ENCODE results near the gene CXCL14.

The CXCL14 gene, protein sequence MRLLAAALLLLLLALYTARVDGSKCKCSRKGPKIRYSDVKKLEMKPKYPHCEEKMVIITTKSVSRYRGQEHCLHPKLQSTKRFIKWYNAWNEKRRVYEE

DNA sequence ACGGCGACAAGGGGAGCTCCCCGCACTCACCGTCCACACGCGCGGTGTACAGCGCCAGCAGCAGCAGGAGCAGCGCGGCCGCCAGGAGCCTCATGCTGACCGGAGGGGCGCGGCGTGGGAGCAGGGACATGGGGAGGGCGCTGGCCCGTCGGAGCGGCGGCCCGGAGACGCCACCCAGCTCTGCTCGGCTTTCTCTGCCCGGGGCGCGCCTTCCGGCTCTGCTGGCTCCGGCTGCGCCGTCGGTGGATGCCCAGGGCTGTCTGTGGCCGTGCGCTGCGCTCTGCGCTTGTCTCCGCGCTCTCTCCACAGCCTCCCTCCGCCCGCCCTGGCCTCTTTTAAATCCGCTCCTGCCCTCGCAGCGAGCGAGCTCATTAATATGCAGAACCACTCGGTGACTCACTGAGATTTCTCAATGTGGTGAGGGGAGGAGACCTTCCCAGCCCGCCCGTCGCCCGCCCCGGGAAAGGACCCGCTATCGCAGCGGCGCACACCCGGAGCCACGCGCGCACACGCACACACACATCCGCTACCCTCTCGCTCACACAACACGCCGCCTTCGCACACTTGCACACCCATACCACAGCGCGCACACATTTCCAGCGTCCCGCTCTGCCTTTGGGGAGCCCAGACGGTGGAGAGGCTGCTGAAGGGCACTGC lies at the start of gene CXCL14:
TSS of gene CXCL14 (minus strand) at position 307 of the 657 bp plus-strand sequence. CDS start at position 94, 213 bp downstream.
- no peak for DNase-seq

DNA sequence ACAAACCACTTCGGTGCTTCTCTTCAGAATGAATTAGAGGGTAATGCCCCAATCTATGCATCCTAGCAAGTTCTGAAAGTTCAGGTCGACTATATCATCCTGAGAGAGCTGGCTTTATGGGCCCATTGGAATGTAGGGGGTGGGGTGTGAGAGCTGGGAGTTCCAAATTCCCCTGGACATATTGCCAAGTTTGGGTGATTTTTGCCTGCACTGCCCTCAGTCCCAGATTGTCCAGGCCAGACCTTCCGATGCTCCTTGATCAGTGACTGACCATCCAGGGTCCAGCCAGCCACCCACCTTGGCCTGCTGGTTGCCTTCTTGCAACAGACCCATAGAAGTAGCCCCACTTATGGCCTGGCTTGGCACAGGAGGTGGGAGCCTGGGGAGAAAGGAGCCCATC lies 47.8 kb upstream of the CXCL14 start:
- no peak for DNase-seq

DNA sequence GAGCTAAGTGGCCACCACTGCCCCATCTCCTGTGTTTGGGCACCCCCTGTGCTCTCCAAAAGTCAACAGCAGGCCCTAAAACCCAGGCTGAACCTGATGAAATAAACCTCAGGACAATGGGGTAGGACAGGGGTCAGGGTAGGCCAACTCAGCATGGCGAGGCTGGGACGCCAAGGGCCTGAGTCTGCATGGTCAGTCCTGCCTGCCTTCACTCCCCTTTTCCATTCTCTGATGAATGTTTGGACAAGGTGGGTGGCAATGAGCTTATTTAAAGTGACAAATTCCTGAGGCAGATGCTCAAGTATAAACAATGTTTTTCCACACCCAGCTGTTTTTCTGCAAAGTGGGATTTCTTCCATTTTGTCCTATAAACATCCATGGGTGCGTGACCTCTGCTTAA lies 47.2 kb upstream of the CXCL14 start:
- DNase-seq = no peak

DNA sequence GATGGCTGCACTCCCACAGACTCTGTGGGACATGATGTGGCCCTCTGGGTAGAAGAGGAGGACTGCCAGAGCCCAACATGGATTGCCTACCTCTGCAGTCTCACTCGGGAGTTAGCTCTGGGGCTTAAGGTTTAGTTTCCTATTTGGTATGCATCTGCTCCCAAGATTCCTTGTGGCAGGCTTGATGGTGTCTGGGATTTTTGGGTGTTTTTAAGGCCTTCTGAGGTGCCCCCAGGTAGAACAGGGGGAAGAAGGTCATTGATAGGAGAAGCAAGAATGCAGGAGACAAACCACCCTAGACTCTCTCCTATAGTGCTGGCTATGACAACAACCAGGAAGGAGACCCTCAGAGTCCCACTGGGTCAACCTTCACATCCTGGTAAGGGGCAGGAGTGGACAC lies 46.7 kb upstream of the CXCL14 start:
- no peak for DNase-seq

DNA sequence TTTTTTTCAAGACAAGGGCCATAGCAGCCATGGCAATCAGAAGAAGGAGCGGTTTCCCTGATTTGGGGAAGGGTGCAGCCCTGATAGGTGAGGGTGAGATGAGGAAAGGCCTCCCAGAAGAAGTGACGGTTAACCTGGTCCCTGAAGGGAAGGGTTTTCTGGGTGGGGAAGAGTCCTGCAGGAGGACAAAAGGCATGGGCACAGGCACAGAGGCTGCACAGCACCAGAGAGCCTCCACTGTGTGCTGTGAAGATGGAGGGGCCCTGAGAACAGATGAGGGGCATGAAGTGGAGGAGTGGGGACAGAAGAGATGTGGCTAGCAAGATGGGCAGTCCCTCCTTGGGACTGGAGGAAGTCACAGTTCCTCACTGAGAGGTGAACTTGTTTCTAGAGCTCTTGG lies 46.3 kb upstream of the CXCL14 start:
- no peak for DNase-seq

DNA sequence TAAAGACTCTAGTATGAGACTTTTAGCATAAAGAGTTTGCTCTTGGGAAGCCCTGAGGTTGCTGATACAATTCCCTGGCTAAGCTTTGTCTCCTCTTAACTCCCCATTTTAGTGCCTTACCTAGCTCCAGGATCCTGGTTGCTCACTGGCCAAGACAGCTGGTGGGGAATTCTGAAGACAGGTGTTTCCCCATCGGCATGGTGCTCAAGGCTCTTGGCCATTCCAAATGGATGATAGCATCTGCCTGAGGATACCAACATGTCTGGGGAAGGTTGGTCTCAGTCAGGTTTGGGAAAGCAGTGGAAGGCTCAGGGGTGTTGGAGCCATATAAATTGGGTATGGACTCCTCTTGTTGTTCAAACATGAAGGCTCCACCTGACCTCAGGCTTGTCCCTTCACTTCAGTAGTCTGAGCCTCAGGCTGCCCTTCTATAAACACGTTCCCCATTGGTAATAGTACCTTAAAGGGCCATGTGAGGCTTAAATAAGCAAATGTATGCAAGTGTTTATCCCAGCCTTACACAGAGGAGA lies 44.5 kb upstream of the CXCL14 start:
- no peak for DNase-seq

DNA sequence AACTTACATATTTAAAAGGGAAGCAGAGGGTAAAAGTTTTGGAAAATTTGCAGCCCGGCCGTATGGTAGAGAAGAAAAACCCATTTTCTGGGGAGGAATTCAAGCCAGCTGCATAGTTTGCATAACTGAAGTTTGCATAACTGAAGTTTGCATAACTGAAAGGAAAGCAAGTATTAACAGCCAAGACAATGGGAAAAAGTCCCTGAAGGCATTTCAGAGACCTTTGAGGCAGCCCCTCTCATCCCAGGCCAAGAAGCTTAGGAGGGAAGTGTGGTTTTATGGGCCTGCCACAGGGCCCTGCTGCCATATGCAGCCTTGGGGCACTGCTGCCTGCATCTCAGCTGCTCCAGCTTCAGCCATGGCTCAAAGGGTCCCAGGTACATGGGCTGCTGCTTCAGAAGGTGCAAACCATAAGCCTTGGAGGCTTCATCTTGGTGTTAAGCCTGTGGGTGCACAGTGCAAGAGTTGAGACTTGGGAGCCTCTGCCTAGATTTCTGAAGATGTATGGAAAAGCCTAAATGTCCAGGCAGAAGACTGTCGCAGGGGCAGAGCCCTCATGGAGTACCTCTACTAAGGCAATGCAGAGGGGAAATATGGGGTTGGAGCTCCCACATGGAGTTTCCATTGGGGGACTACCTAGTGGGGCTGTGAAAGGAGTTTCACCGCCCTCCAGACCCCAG lies 36.9 kb upstream of the CXCL14 start:
- no peak for DNase-seq

DNA sequence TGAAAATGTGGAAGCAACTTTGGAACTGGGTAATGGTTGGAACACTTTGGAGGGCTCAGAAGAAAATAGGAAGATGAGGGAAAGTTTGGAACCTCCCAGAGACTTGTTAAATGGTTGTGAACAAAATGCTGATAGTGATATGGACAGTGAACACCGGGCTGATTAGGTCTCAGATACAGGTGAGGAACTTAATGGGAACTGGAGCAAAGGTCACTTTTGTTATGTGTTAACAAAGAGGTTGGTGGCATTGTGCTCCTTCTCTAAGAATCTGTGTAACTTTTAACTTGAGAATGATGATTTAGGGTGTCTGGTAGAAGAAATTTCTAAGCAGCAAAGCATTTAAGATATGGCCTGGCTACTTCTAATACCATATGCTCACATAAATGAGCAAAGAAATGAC lies 36.4 kb upstream of the CXCL14 start:
- DNase-seq = no peak

DNA sequence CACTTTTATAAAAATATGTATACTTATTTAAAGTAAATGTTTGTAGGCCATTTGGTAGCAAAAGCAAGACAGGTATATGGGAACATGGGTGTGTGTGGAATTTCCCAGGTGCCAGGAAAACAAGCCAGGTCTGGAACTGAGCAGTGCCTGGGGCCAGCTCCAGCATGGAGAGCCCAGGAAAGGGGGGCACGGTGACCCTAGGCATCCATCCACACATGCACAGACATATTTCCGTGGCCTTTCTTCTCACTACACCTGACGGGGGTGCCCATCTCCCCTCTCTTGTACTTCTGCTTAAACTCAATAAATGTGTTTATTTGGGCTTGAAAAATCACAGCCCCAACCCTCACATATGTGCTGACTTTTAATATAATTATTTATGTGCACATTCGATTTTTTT lies 31.2 kb upstream of the CXCL14 start:
- no peak for DNase-seq

DNA sequence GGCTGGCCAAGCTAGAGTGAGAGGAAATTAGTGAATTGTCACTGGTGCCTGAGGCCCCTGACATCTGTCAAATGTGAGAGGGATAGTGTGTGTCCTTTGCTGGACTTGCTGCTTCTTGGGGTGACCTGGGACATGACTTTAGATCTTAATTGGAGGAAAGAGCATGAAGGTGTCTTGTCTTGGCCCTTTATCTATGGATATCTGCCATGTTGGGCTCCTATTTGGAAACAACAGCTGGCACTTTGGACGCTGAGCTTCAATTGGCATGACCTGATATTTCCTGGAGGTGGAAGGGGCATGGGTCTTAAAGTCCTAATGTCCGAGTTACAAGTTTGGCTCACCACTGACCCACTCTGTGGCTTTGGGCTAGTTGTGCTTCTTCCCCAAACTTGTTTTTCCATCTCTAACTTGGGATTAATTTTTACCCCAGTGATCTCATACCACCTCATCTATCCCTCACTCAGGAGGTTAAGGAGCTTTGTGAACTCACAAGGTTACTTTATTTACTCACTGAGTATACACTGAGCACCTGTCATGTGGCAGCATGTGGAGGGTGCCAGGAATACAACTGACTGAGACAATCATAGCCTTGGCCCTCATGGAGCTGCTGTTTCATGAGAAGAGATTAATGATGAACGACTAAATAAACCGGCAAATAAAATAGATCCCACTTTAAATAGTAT lies 30.1 kb upstream of the CXCL14 start:
- no peak for DNase-seq

DNA sequence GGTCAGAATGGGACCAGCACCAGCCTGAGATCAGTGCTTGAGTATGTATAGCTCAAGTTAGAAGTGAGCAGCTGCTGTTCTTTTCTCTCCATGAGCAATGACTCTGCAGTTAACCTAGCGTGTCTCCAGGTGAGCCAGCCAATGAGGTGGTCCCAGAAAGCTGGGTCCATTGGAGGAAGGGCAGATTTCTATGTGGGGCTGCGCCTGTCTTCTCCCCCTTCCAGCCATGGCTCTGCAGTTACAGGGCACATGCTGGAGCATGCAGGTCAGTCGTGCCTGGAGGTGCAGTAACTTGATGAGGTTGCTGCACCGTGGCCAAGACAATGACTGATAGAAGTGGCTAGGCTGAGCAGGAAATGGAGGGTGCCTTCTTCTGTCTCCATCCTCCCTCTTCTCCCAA lies 29.6 kb upstream of the CXCL14 start:
- DNase-seq = no peak

DNA sequence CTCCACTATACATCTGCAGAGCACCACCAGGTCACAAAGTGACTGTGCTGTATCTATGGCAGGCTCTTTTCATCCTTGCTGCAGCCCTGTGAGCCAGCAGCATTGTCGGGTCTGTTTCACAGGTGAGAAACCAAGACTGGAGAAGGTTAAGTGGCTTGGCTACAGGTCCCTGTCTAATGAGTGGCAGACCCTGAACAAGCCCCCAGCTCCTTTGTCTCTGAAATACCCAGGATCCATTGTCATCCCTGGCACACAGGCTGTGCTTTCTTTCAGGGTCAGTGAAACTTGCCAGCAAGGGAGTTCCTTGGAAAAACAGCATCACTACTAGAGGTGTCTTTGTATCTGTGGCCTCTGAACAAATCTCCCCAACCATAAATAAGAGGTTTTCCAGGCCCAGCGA lies 27.6 kb upstream of the CXCL14 start:
- DNase-seq = no peak

DNA sequence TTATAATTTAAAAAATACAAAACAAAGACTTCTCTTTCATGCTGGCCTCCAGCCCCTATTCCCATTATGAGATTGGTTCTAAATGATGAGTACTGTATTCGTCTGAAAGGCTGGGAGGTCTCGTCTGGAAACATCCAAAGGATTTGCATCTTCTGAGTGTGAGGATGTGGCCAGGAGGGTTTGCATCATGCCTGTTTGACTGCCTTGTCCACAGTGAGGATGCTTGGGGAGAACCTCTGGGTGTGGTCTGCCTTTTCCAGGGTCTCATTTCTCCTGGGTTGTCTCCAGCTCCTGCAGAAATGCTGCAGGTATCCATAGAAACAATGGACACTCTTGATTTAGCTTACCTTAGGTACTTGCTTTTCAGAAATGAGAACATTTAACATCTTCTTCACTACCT lies 26.4 kb upstream of the CXCL14 start:
- no peak for DNase-seq

DNA sequence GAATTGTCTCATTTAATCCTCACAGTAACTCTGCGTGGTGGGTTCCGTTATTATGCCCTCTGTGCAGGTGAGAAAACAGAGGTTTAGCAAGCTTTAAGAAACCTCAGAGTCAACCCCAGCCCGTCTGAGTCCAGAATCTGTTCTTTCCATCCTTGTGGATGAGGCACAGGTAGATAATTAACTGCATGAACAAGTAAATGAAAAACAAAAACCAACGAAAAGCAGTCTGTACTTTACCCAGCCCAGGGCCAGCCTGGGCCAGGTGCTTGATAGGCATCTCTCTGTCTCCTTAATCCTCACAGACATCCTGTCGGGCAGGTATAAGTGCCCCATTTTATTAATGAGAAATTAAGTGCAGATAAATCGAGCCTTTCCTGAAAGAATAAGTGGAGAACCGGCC lies 25.3 kb upstream of the CXCL14 start:
- no peak for DNase-seq

DNA sequence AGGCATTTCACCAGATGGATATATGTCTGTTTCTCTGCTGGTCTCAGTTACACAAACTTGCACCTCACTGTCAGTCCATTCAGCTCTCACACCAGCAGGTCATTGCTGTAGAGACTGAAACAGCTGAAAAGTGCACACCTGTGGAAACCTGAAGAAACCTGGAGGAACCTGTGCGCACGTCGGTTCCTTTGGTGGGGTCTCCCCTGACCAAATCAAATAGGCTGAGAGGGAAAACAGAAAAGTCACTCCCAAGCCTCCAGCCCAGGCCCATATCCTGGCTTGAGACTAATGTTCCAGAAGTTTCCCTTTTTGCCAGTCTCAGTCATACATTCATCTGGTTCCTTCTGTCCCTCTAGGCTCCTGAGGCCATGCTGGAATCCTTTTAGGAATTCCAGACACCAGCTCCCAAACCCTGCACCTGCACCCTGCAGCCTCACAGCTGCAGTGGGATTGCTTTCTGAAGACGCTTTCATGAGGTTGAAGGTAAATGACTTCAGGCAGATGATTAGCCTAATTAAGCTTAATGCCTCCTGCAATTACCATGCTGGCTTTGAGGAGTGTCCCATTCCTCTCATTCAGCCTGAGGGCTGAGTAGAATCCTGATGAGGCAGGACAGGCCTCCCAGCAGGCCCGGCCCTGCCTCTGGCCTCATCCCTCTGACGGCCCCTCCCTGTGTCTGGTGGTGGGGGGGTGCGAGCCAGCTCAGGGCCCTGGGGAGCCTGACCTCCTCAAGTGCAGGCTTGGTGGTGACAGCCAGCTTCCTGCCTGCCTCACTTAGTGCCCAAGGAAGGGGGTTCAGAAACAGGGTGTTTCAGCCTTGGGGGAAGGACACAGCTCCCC lies 24.3 kb upstream of the CXCL14 start:
- no peak for DNase-seq

DNA sequence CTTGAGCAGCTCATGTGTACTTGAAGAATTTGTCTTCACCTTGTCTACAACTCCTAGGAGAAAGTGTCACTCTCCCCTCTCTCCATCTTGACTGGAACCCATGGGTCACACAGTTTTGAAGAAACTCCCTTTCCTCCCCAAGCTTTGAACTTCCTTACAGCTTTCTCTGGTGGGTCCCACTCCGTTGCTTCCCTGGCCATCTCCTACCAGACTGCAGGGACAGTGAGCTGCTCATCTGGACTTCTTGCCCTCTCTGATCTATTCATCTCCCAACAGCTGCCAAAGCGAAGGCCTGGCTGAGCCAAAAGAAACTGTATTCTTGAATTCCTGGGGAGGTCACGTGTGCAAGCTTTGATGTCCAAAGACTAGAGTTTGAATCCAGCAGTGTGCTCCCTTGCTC lies 22.7 kb upstream of the CXCL14 start:
- DNase-seq = no peak

DNA sequence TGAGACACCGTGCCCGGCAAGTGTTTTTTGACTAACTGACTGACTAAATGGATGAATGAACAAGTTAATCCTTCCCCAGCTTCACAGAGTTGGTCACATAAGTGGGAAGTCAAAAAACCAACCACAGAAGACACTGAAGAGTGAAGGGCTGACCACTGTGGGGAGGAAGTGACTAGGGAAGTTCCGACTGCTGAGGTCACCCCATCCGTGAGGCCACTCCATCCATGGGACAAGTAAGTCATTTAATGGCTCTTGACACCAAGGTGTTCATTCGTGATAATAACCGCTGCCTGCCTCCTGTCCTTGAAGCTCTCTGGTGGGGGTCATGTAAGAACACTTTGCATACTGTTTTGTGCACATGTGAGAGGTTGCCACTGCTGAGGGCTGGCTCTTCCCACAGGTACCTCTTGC lies 22.2 kb upstream of the CXCL14 start:
- DNase-seq = no peak

DNA sequence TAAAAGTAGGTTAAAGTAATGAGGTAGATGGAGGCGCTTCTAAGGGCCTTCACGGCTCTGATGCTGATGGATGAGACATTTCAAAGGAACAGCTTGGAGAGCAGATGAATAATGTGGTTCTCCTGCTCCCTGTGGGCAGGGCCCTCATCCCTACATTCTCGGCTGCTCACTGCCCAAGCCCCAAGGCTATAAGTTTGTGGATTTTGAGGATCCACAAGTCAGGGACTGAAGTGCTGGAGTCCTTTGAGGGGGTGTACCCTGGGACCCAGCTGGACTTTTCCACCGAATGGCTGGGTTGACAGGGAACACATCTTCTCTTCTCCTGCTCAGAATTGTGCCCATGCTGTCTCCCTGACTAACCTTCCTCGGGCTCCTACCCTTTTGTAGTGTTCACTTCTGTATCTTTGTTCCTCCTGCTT lies 21.4 kb upstream of the CXCL14 start:
- DNase-seq = no peak

DNA sequence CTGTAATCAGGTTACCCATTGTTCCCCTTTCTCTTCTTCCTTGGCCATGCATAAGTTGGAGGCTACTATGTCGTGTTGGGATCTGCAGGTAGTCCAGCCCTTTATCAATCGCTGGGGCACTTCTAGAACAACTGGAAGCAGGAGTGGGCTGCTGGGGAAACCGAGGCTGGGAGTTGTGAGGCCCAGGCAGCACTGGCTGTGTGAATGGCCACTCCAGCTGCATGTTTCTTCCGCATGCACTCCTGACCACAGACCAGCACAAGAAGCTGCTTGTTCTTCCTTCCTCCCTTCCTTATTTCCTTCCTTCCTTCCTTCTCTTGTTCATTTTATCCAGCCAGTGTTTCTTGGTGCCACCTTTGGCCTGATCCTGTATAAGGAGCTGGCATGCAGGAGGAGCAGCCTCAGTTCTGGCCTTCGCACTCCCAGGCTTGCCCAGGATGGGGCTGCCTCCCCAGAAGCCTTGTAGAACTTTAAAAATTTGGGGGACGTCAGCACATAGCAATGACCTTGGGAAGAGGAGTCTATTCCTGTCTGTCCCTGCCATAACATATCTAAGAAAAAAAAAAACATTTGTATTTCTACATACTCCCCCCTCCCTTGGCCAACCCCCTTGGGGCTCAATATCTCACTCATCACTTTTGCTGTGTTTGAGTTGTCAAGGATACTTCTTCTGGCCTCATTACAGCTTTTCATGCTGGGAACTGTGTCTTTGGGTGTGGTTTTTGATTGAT lies 20.8 kb upstream of the CXCL14 start:
- no peak for DNase-seq

DNA sequence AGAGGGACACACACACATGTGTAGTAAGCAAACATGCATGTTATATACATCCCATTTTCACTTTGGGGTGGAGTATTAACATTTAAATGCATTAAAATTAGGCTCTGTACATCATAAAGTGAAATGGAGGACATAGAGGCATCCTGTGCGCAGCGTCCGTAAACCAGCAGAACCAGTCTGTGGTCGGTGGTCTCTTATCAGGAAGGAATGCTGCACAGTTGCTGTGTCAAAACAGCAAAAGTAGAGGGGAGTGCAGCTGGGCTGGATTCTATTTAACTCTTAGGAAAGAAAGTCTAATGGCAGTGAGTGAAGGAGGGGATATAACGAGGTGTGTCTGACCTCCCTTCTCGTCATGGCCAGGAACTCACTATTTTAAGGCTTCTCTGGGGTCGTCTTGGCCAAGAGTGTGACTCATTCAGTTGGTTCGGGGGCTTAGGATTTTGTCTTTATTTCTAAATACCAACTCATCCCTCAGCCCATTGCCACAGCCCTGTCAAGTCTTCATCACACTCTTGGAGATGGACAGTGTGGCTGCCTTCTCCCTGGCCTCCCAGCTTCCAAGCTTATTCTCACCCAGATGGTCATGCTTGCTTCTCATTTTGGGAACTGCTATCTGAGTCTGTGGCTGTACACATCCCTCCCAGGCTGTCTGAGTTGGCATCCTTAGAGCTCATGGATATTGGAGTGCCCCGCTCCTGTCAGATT lies 20.1 kb upstream of the CXCL14 start:
- no peak for DNase-seq

DNA sequence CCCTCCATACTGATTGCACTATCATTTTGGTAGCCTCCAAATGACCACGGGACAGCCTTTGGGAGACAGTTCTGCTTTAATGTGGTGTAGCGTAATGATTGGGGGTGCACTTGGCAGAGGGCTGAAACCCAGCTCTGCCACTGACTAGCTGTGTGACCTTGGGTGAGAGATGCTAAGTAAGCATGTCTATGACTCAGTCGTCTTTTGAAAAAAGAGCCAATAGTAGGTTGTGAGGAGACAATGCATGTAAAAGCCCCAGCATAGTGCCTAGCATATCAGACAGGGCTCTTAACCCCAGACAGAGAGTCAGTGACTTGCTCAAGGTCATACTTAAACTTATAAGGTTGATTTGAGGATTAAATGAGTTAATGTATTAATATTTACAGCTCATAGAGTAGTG lies 18.0 kb upstream of the CXCL14 start:
- DNase-seq = no peak
